Glutamatergic neuron (in vitro differentiated cells): ENCODE measurements around the gene TMEM72. TPM values are rescaled to one million over a fixed set of nuclear protein-coding genes. Genes with fewer than 3 reads are reported as not detected.

Source experiments
- DNase-seq: peaks from one replicate; pipeline ENCODE4 v3.0.0; 2022
- H3K27ac Mint-ChIP-seq: one replicate; pipeline ENCODE4 v1.8.0; 2020; ENCODE audit warnings: mild to moderate bottlenecking, mixed read lengths, inconsistent platforms; ENCODE audit not compliant: unreplicated experiment
- H3K27me3 Mint-ChIP-seq: one replicate; pipeline ENCODE4 v1.8.0; 2020; ENCODE audit warnings: mild to moderate bottlenecking, moderate library complexity, mixed read lengths, inconsistent platforms; ENCODE audit not compliant: unreplicated experiment
- H3K36me3 Mint-ChIP-seq: one replicate; pipeline ENCODE4 v1.8.0; 2020; ENCODE audit warnings: mild to moderate bottlenecking, mixed read lengths, inconsistent platforms; ENCODE audit not compliant: unreplicated experiment
- H3K4me1 Mint-ChIP-seq: one replicate; pipeline ENCODE4 v1.8.0; 2020; ENCODE audit warnings: mild to moderate bottlenecking, low read depth, mixed read lengths, inconsistent platforms; ENCODE audit not compliant: unreplicated experiment
- H3K4me3 Mint-ChIP-seq: one replicate; pipeline ENCODE4 v1.8.0; 2020; ENCODE audit warnings: mild to moderate bottlenecking, mixed read lengths, inconsistent platforms; ENCODE audit not compliant: unreplicated experiment
- H3K9me3 Mint-ChIP-seq: one replicate; pipeline ENCODE4 v1.8.0; 2020; ENCODE audit warnings: mild to moderate bottlenecking, moderate library complexity, mixed read lengths, inconsistent platforms; ENCODE audit not compliant: unreplicated experiment
- total RNA-seq: library from RNA; stranded (reverse); fragmentation: NEBNext Ultra II Directional; extraction: Animal tissue kit (Norgen Biotek cat#: 25700); gene quantifications from one replicate; pipeline ENCODE4 v1.2.1, GENCODE V29; 2021; ENCODE audit not compliant: unreplicated experiment
- TF ChIP-seq, protein P1 (sequence below): fragments of 200-600 bp; sonication (generic); IDR thresholded peaks from one replicate; pipeline ENCODE4 v1.5.0; 2021; ENCODE audit not compliant: partially characterized antibody, unreplicated experiment

The TMEM72 gene
- total RNA-seq, 1 donor from 2014 or later: not detected

DNA sequence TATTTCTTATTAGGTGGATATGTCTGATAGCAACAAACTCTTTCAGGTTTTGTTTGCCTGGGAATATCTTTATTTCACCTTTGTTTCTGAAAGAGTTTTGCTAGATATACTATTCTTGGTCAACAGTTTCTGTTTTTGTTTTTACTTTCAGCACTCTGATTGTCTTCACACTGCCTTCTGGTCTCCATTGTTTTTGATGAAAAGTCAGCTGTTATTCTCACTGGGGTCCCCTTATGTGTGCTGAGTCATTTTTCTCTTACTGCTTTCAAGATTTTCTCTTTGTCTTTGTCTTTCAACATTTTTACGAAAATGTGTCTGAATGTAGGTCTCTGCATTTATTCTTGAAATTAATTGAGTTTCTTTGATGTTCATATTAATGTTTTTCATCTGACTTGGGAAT is 33.2 kb downstream of the TMEM72 start:
- TF ChIP-seq, protein P1, sequence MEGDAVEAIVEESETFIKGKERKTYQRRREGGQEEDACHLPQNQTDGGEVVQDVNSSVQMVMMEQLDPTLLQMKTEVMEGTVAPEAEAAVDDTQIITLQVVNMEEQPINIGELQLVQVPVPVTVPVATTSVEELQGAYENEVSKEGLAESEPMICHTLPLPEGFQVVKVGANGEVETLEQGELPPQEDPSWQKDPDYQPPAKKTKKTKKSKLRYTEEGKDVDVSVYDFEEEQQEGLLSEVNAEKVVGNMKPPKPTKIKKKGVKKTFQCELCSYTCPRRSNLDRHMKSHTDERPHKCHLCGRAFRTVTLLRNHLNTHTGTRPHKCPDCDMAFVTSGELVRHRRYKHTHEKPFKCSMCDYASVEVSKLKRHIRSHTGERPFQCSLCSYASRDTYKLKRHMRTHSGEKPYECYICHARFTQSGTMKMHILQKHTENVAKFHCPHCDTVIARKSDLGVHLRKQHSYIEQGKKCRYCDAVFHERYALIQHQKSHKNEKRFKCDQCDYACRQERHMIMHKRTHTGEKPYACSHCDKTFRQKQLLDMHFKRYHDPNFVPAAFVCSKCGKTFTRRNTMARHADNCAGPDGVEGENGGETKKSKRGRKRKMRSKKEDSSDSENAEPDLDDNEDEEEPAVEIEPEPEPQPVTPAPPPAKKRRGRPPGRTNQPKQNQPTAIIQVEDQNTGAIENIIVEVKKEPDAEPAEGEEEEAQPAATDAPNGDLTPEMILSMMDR: no peak
- peaks cover 3% of the 10 kb centered on the region for H3K27me3 Mint-ChIP-seq

GRCh38 chr10:44946205-44946604 is 35.1 kb downstream of the TMEM72 start:
- H3K4me3 Mint-ChIP-seq: no peak overlapping the region
- peaks cover 5% of the 10 kb centered on the region for H3K9me3 Mint-ChIP-seq
- TF ChIP-seq, protein P1: no peak
- H3K36me3 Mint-ChIP-seq: peaks cover 16% of the 10 kb centered on the region
- H3K27ac Mint-ChIP-seq: no peak overlapping the region
- peaks cover 8% of the 10 kb centered on the region for H3K4me1 Mint-ChIP-seq
- peaks cover 3% of the 10 kb centered on the region for H3K27me3 Mint-ChIP-seq
- DNase-seq: no peak

More for the DNA sequence above, 33.2 kb downstream of the TMEM72 start:
- H3K4me1 Mint-ChIP-seq: peaks cover 7% of the 10 kb centered on the region
- H3K27ac Mint-ChIP-seq: no peak overlapping the region
- H3K36me3 Mint-ChIP-seq: peaks cover 15% of the 10 kb centered on the region
- peaks cover 5% of the 10 kb centered on the region for H3K9me3 Mint-ChIP-seq
- H3K4me3 Mint-ChIP-seq: no peak overlapping the region
- DNase-seq: no peak

DNA sequence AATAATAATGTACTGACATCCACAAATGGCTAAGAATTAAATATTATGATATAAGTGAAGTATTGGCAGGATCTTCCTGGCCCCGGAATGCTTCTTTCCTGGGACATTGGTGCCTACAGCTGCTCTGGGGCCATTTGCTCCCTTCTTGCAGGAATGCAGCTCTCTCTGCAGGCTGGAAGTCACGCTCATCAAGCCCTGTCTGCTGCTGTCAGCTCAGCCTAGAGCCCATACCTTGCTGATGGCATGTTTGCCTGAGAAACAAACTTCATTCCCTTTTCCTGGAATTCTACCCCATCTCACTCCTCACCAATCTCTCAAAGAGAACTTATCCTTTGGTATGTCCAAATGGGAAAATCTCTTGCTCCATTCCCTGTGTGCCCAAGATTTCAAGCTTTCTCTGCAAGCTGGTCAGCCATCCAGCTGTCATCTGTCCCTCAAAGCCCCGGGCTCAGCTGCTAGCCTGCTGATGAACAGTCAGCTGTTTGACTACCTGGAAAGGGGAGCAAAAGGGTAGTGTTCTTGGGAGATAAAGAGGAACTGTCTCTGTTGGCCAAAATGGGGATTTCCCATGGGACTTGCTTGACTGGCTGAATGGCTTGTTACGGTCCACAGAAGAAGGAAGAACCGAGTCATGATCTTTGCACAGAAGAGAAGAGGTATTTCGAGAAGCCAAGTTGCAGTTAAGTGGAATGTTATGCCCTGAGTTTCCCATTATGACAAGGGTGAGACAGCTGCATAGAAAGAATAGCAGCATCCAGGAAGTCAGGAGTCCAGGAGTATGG is 36.4 kb downstream of the TMEM72 start:
- no peak for DNase-seq
- H3K9me3 Mint-ChIP-seq: peaks cover 6% of the 10 kb centered on the region
- peaks cover 8% of the 10 kb centered on the region for H3K4me1 Mint-ChIP-seq
- H3K4me3 Mint-ChIP-seq: peak overlapping the region; percentile 5
- peak overlapping the region; percentile 45 for H3K27ac Mint-ChIP-seq
- TF ChIP-seq, protein P1: no peak
- peaks cover 4% of the 10 kb centered on the region for H3K27me3 Mint-ChIP-seq
- peaks cover 18% of the 10 kb centered on the region for H3K36me3 Mint-ChIP-seq

DNA sequence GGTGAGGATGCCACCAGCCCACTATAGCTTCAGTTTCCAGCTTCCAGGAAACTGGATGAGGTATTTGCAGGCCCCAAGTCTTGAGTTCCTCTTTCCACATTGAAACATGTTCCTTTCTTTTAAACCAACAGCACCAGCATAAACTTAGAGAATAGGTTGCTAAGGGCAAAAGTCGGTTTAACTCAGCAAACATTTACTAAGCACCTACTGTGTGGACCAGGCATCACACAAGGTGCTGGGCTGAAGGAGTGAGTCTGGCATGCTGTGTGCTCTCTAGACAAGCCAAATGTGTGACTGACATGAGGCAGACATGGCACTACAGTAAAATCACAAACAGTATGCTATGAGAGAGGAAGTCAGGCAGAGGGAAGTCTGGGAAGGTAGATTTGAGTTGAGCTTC is 37.5 kb downstream of the TMEM72 start:
- TF ChIP-seq, protein P1: no peak
- Mint-ChIP-seq H3K4me3 (peak overlapping the region; percentile 50), H3K9me3 (peaks cover 8% of the 10 kb centered on the region), H3K27me3 (peaks cover 4% of the 10 kb centered on the region), H3K36me3 (peaks cover 16% of the 10 kb centered on the region), H3K27ac (peak overlapping the region; percentile 55), H3K4me1 (peaks cover 19% of the 10 kb centered on the region)
- DNase-seq: no peak

GRCh38 chr10:44949127-44949802 is 38.1 kb downstream of the TMEM72 start:
- H3K4me3 Mint-ChIP-seq: no peak overlapping the region
- peaks cover 24% of the 10 kb centered on the region for H3K4me1 Mint-ChIP-seq
- no peak overlapping the region for H3K27ac Mint-ChIP-seq
- peaks cover 4% of the 10 kb centered on the region for H3K27me3 Mint-ChIP-seq
- H3K36me3 Mint-ChIP-seq: peaks cover 15% of the 10 kb centered on the region
- no peak for DNase-seq
- TF ChIP-seq, protein P1: no peak
- H3K9me3 Mint-ChIP-seq: peaks cover 8% of the 10 kb centered on the region
